HG02759 (cell line): ENCODE results near the gene PLD4.

Experiments
- ATAC-seq: cut with Tn5 transposase; IDR thresholded peaks from one replicate; pipeline ENCODE4 v1.9.1; 2021; ENCODE audit warnings: mild to moderate bottlenecking, moderate library complexity; ENCODE audit not compliant: unreplicated experiment

Gene PLD4

DNA sequence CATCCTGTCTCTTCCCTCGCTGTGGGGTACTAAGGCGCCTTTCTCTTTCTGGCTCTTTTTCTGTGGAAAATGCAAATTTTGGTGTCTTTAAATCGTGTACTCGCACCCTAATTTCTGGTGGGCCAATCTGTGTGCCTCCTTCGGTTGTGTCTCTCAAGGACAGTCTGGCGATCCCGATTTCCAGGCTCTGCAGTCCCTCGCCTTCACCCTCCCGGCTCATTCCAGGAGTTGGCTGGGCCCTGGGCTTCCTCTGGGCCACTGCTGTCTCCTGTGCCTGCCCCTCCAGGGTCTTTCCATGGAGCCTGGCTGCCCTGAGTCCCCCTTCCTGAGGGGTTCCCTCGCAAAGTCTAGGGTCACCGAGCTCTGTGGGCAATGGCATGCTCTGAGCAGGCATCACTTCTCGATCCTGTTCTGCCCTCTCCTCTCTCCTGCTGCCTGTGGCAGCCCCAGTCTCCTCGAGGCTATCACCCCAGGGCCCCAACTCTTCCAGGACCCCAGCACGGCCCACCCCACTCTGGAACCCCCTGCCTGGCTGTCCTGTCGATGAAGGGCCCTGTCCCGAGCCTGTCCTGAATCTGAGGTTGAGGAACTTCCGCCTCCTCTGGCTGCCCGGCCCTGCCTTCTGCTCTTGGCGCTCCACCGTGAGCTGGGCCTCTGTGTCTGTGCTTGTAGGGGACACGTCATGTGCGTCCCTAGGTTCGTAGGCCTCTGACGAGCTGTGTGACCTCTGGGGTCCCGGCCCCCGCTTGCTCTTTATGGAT is 29.4 kb downstream of the PLD4 start:
- ATAC-seq: no peak

GRCh38 chr14:104954746-104955395 is 30.2 kb downstream of the PLD4 start:
- no peak for ATAC-seq

DNA sequence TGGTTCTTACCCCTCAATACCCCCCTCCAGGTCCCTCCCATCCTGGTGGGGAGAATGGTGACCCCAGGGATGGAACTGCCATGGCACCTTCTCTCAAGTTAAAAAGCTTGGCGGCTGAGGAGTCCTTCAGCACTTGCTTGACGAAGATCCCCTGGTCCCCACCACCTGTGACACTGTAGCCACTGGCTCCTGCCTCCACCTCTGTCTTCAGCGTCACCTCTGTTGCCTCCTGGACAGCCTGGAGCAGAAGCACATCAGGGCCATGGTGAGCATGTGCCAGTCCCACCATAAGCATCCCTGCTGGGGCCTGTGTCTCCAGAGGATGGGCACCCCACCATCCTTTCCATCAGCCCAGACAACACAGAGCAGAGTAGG is 30.7 kb downstream of the PLD4 start:
- no peak for ATAC-seq

DNA sequence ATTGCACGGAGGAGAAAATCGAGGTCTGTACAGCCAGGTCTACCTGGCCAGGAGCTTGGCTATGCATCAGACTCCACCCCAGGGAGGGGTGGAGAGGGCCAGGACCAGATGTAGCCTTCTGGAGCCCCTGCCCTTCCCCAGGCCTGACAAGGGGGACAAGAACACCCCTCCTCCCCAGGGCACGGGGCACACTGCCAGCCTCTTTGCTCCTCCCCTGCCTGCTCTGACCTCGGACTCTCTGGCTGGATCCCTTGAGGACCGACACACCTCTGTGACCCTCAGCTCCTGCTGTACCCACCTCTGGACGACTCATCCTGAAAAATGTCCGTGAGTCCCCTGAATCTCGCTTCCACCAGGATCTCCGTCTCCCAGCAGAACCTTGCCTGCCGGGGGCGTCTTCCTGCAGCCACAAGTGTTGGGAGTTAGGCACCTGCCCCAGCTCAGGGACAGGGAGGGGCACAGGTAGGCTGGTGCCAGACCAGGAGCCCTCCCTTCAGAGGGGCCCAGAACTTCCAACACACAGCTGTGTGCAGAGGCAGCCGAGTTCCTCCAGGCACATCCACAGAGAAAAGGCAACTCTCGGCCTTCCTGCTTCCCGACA is 31.7 kb downstream of the PLD4 start:
- ATAC-seq: no peak

- ATAC-seq: no peak
Observed at GRCh38 chr14:104957146-104958113, 32.8 kb downstream of the PLD4 start.

DNA sequence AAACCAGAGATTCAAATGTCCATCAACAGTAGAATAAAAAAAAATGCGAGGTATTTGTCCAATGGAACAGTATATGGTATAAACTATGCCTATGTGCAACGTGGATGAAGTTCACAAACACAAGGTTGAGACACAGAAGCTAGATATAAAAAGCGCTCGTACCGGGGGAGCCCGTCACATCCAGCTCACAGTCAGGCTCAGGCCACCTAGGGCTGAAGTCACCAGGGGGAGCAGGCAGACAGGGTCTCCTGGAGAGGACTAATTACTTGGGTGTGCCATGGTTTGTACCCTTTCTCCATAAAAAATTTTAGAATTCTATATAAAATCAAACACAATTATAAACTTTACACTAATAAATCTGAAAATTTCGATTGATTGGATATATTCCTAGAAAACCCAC is 39.9 kb downstream of the PLD4 start:
- ATAC-seq: no peak

DNA sequence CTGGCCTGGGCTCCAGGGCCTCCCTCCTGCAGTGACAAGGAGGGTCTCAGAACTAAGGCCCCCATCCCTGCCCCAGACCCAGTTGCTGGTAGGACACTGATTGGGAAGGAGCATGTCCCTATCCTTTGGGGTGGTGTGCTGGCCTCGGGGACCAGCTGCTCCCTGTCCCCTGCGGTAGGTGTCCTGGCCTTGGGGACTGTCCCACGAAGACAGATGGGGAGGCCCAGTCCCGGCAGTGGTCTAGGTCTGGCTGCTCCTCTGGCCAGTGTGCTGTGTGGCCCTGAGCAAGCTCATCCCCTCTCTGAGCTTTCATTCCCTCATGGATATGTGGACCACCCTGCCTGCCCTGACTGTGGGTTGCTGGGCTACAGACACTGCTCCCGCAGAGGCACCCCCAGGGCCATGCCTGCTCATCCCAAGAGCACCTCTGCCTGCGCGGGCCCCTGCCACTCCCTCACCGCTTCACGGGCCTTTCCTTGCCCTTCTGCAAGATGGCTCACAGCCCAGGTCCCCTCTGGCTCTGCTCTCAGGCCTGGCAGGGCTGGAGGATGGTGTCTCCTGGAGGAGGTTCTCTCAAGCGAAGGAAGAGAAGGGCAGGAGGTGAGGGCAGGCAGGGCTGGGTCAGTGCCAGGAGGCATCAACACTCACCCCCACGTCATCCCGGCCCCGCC is 41.0 kb downstream of the PLD4 start:
- no peak for ATAC-seq

DNA sequence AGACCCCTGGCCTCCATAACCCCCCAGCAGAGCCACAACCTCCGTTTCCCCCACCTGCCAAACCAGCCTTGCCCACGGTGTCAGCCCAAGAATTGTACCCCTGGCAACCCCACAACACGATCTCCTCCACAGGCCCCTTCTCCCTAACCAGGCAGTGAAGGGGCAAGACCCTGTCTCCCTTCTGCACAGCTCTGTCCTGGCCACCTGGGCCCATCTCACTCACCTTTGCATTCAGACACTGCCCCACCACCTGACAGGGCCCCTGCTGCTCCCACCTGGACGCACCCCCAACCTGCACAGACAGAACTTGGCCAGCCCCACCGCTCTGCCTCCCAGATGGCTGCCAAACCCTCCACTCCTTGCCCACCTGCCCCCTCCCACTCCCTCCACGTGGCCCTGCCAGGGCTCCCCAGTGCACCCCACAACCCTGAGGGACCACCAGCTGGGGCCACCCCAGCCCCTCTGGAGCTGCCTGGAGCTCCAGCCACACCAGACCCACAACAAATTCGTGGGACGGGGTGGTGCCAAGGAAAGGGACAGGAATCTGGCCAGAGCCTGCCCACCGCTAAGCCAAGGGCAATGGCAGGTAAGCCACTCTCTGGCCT is 41.7 kb downstream of the PLD4 start:
- no peak for ATAC-seq

GRCh38 chr14:104966981-104967385 is 42.3 kb downstream of the PLD4 start:
- no peak for ATAC-seq

DNA sequence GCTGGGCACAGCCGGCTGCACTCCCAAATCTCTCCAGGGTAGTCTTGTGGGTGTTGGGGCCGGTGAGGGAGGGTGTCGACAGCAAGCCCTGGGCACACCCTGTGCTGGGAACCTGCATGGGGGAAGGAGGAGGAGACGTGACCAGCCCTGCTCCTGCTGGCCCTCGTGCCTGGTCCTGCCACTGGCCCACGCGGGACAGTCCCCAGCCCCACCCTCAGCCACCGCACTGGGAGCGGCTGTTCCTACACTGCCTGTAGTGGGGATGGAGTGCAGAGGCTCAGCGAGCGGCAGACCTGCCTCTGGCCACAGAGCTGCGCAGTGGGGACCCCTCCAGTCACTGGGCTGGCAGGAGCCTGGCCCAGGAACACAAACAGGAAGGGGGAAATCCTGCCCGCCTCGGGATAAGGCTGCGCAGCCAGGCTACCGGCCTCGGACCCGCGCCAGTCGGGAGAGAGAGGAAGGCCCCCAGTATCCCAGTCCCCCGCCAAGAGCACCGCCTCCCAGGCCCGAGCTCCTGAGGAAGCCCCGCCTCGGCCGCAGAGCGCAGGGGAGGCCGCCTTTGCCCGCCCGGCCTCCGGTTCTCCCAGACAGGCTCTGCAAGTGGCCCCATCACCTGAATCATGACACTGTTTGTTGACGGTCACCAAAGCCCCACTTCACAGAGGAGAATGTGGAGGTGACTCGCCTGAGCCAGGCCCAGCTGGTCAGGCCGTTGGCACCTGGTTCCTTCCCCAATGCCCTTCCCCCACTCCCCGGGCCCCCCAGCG is 42.9 kb downstream of the PLD4 start:
- no peak for ATAC-seq

GRCh38 chr14:104968153-104968527 is 43.5 kb downstream of the PLD4 start:
- no peak for ATAC-seq

- ATAC-seq: no peak
Observed at GRCh38 chr14:104968541-104969401, 44.1 kb downstream of the PLD4 start.

- no peak for ATAC-seq
Observed at GRCh38 chr14:104969741-104970230, 45.1 kb downstream of the PLD4 start.

DNA sequence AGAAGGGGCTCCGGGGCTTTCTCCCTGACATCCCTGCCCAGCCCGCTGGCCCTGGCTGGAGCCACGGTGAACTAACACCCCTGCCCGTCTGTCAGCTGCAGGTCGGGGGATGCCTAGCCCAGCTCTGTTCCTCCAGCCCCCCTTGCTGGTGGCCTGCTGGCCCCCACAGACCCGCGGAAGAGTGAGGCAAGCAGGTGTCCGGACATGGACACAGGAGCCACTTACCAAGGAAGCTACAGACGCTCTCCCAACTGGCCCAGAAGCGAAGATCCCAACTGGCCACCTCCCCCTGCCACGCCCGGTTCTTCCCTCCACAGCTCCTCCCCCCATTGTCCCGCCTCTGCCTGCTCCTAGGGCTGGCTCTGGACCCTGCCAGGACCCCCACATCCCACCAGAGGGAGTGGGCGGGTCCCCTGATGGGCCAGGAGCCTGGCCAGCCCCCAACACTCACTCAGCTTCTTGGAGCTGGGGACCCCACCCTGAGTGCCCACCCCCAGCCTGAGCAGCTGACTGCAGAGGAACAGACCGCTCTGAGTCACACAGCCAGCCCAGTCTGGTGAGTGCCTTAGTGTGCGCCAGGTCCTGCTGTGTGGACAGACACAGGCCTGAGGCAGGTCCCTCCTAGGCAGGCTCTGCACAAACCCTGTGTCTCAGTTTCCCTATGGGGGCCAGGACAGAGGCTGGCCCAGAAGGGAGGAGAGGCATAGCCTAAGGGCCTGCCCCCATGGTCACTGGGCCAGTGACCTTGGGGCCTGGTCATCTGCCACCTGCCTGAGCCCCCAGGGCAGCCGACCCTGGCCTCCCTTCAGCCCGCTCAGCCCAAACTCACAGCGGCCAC is 45.8 kb downstream of the PLD4 start:
- no peak for ATAC-seq

GRCh38 chr14:104971447-104972240 is 47.0 kb downstream of the PLD4 start:
- no peak for ATAC-seq

DNA sequence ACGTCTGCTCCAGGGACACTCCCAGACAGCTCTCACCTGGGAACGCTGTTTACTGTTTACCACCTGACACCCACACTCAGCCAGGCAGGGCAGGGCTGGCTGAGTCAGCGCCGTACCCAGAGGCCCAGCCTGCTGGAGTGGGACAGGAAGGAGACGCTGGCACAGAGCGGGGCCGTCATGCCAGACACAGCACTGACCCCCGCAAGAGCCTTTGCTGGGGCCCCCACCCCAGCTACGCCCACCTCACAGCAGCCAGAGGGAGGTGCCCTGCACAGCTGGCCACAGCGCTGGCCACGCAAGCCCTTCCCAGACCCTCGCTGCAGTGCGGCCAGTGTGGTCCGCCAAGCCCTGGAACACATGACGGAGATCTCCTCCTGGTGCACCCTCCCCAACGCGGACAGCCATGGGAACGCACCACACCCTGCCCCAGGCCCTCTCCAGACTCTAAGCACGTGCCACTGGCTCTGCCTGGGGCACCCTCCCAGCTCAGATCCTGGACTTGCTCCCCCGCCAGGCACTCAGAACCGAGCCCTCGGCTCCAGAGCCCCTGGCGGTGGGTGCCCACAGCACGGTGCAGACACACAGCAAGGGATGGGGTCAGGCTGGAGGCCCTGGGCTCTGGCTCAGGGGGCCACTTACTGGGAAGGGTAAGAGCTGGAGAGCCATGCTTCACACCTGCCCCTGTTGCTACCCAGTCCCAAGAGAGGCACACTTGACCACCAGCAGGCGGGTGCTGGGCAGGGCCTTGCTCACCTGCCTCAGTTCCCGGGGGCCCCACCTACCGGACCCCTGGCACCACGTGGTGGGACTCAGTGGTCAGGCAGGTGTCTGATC is 47.8 kb downstream of the PLD4 start:
- no peak for ATAC-seq
